IPS-15b (cell line): ENCODE data around the gene SLC16A9.
"Not testable (repeated sequence)": the region's sequence is repeated elsewhere in the genome, so short reads cannot be mapped to it uniquely, and the experiment has no call there.

ENCODE experiments used
- H3K27me3 ChIP-seq: one replicate; pipeline ENCODE4 v1.6.1; 2013; ENCODE audit warnings: low read length; ENCODE audit not compliant: control insufficient read depth, insufficient read depth
- H3K36me3 ChIP-seq: one replicate; pipeline ENCODE4 v1.6.1; 2013; ENCODE audit warnings: low read length; ENCODE audit not compliant: control insufficient read depth, insufficient read depth
- H3K4me1 ChIP-seq: one replicate; pipeline ENCODE4 v1.6.1; 2013; ENCODE audit warnings: mild to moderate bottlenecking, low read length; ENCODE audit not compliant: control insufficient read depth, insufficient read depth
- H3K4me3 ChIP-seq: one replicate; pipeline ENCODE4 v1.5.1; 2013; ENCODE audit warnings: low read depth, low read length
- H3K9ac ChIP-seq: one replicate; pipeline ENCODE4 v1.6.1; 2013; ENCODE audit warnings: low read depth, mild to moderate bottlenecking, low read length
- H3K9me3 ChIP-seq: one replicate; pipeline ENCODE4 v1.6.1; 2013; ENCODE audit warnings: mild to moderate bottlenecking, low read length; ENCODE audit not compliant: control insufficient read depth, insufficient read depth

SLC16A9 gene

DNA sequence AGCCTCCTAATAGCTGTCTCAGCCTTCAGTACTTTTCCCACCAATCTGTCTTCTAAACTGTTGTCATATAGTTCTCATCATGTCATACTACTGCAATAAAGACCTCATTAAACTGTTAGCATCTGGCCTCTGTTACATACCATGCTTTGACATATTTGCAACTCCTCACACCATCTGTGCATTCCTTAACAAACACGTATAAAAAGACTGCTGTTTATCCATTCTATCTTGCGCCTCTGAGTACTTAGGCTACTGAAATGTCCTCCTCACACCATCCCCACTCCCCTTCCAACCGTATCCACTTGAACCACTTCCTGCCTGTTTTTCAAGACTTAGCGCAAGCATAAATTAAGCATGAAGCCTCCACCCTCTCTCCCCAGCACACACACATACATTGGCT lies 41.6 kb downstream of the SLC16A9 start:
- Histone ChIP-seq H3K4me1 (no peaks in the 10 kb centered on the region), H3K4me3 (no peak overlapping the region), H3K9ac (no peak overlapping the region), H3K27me3 (no peaks in the 10 kb centered on the region), H3K9me3 (no peaks in the 10 kb centered on the region), H3K36me3 (peaks cover 20% of the 10 kb centered on the region)

DNA sequence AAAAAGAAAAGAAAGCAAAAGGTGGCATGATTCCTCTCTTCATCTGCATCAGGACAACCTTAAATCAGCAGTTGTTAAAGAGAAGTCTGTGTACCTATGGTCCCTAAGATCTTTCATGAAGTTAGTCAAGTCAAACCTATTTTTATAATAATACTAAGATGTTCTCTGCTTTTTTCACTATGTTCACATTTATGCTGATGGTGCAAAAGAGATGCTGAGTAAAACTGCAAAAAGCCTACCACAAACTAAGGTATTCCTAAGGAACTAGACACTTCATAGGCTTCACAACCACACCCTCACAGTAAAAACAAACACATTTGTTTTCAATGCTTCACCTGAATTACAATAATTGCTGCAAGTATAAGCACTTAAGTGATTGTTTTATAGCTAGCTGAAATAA lies 43.3 kb downstream of the SLC16A9 start:
- Histone ChIP-seq H3K9me3 (no peaks in the 10 kb centered on the region), H3K36me3 (peaks cover 8% of the 10 kb centered on the region), H3K4me3 (no peak overlapping the region), H3K4me1 (no peaks in the 10 kb centered on the region), H3K27me3 (no peaks in the 10 kb centered on the region), H3K9ac (no peak overlapping the region)

DNA sequence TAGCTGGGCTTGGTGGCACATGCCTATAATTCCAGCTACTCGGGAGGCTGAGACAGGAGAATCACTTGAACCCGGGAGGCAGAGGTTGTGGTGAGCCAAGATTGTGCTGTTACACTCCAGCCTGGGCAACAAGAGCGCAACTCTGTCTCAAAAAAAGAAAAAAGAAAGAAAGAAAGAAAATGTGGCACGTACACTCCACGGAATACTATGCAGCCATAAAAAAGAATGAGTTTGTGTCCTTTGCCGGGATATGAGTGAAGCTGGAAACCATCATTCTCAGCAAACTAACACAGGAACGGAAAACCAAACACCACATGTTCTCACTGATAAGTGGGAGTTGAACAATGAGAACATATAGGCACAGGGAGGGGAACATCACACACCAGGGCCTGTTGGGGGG lies 46.4 kb downstream of the SLC16A9 start:
- H3K27me3 ChIP-seq, H3K36me3 ChIP-seq, H3K9me3 ChIP-seq, H3K4me1 ChIP-seq, H3K9ac ChIP-seq, H3K4me3 ChIP-seq: not testable (repeated sequence)

DNA sequence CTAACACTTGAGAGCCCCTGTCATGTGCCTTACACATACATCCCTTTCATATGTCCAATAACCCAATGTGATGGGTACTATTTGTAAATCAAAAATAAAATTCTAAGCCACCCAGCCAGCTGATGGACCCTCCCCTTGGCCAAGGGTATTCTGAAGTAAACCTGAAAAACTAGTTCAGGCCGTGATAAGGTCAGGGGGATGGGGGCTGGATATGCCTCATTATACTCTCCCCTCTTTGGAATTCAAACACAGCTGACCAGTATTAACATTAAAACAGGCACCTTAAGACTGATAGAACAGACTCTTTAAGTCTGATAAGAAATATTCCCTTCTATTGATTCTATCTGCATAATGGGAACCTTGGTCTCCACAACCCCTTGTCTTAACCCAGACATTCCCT lies 51.9 kb downstream of the SLC16A9 start:
- no peaks in the 10 kb centered on the region for H3K27me3 ChIP-seq
- H3K36me3 ChIP-seq: no peaks in the 10 kb centered on the region
- no peaks in the 10 kb centered on the region for H3K9me3 ChIP-seq
- H3K4me1 ChIP-seq: peaks cover 8% of the 10 kb centered on the region
- no peak overlapping the region for H3K4me3 ChIP-seq
- no peak overlapping the region for H3K9ac ChIP-seq

DNA sequence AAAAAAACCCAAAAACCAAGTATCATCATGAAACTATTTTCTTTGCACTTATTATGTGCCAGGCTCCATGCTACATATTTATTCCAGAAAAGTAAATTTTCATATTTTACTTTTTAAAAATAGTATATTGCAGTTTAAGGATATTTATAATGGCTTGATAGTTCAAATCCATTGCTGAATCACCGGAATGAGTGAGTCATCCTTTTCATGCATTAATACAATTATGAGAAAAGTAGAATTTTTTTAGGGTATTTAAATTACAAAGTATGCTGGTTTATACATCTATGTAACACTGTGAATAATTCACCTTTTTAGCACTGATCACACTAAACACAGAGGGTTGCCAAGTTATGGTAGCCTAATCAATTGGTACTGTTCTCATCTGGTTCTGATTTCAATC lies 54.3 kb downstream of the SLC16A9 start:
- H3K9me3 ChIP-seq: no peaks in the 10 kb centered on the region
- no peaks in the 10 kb centered on the region for H3K36me3 ChIP-seq
- H3K4me3 ChIP-seq: no peak overlapping the region
- no peaks in the 10 kb centered on the region for H3K27me3 ChIP-seq
- H3K9ac ChIP-seq: no peak overlapping the region
- peaks cover 8% of the 10 kb centered on the region for H3K4me1 ChIP-seq

DNA sequence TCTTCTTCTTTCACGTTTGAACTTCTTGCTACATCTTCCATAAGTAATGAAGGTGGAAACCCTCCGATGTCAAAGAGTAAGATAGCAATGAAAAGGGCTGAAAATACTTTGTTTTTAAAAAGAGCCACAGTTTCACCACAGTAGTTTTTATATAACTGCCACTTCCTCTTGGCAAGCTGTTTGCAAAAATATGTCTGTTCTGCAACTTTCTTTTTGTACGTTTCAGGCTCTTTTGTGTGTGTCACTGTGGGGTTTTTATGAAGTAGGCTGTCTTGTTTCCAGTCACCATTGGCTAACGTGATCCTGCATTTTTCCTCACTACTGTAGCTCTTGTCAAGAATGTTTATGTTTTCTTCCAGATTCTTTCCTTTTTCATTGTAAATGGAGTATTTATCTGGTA lies 55.6 kb downstream of the SLC16A9 start:
- Histone ChIP-seq H3K4me1 (peaks cover 12% of the 10 kb centered on the region), H3K9me3 (no peaks in the 10 kb centered on the region), H3K36me3 (no peaks in the 10 kb centered on the region), H3K9ac (no peak overlapping the region), H3K4me3 (no peak overlapping the region), H3K27me3 (no peaks in the 10 kb centered on the region)

DNA sequence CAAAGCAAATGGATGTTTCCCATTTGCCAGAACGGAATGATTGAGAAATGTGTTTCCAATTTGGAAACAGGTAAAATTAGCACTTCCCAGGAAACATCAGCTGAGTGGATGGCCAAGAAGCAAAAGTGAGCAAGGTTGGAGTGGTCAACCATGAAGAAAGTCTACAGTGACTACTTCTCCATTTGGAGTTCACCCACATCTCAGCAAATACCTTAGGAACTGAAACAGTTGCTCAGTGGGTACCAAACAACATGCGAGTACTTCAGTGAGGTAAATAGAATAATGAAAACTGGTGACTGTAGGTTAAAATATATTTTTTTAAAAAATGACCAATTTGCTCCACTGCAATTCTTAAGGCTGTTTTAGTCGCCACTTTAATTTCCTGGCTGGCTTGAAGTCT lies 57.7 kb downstream of the SLC16A9 start:
- Histone ChIP-seq H3K9me3 (no peaks in the 10 kb centered on the region), H3K9ac (no peak overlapping the region), H3K36me3 (peaks cover 2% of the 10 kb centered on the region), H3K4me1 (peaks cover 8% of the 10 kb centered on the region), H3K27me3 (no peaks in the 10 kb centered on the region), H3K4me3 (no peak overlapping the region)

DNA sequence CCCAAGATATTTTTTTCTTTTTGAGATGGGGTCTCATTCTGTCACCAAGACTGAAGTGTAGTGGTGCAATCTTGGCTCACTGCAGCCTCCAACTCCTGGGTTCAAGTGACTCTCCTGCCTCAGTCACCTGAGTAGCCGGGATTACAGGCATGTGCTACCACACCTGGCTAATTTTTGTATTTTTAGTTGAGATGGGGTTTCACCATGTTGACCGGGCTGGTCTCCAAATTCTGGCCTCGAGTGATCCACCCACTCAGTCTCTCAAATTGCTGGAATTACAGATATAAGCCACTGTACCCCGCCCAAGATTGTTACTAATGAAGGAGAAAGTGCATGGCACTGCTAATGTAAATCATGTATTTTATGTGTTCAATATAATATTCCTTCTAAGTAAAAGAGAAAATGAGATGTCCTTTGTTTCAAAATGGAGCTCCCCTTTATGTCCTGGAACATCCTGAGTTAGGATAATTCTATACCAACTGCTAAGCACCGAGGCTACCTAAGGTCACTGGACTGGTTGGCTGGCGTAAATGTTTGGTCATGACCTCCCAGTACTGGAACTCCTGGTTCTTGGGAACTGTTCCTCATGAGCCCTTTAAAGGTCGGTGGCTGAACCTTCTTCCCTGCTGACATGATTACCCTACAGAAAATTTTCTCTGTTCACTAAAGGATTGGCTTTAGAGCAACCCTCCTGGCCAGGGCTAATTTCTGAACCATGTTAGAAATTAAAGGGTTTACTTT lies 59.9 kb downstream of the SLC16A9 start:
- H3K9ac ChIP-seq: no peak overlapping the region
- no peaks in the 10 kb centered on the region for H3K9me3 ChIP-seq
- H3K36me3 ChIP-seq: peaks cover 3% of the 10 kb centered on the region
- H3K27me3 ChIP-seq: no peaks in the 10 kb centered on the region
- peaks cover 8% of the 10 kb centered on the region for H3K4me1 ChIP-seq
- no peak overlapping the region for H3K4me3 ChIP-seq

DNA sequence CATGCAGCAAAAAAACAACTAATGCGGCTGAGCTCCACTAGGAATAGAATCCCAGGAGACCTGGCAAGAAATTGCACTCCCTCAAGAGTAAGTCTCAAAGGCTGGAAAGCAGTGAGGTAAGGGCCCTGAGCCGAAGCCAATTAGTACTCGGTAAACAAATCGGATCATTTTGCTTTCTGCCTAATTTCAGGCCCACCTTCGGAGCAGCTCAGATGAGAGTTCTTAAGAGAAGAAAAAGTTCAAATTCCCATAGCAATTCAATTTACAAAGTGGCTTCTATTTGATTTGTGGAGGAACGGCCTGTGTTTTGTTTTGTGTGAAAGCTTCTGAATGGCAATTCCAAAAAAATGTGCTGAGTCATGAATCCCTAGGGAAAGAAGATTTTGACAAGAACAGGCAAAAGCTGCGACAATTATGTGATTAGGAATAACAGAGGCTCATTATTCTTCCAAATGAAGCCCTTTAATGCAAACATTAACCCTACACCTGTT lies 60.9 kb downstream of the SLC16A9 start:
- Histone ChIP-seq H3K4me3 (no peak overlapping the region), H3K4me1 (peaks cover 8% of the 10 kb centered on the region), H3K27me3 (no peaks in the 10 kb centered on the region), H3K36me3 (peaks cover 3% of the 10 kb centered on the region), H3K9ac (no peak overlapping the region), H3K9me3 (no peaks in the 10 kb centered on the region)

DNA sequence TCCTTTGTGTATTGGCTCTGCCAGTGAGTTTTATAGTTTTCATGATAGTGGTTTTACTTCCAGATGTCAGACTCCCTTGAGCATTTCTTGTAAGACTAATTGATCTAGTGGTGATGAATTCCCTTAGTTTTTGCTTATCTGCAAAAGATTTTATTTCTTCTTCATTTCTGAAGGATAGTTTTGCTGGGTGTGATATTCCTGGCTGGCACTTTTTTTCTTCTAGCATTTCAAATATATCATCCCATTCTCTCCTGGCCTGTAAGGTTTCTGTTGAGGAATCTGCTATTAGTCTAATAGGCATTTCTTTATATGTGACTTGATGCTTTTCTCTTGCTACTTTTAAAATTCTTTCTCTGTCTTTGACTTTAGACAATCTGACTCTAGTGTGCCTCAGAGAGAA lies 64.8 kb downstream of the SLC16A9 start:
- no peaks in the 10 kb centered on the region for H3K27me3 ChIP-seq
- no peak overlapping the region for H3K4me3 ChIP-seq
- H3K9me3 ChIP-seq: no peaks in the 10 kb centered on the region
- peaks cover 3% of the 10 kb centered on the region for H3K36me3 ChIP-seq
- H3K9ac ChIP-seq: no peak overlapping the region
- peaks cover 8% of the 10 kb centered on the region for H3K4me1 ChIP-seq

DNA sequence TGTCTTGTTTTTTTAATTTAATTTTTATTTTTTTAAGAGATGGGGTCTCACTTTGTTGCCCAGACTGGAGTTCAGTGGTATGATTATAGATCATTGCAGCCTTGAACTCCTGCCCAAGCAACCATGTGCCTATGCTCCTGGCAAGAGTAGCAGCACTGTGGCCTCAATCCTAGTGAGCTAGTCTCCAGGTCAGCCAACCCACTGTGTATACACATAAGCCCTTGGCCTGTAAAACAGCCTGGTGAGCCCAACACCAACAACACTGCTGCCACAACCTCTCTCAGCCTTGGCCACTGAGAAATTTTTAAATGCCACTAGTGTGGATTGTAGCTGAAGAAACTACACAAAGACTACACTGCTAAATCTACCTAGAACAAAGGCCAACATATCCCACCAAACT lies 68.0 kb downstream of the SLC16A9 start:
- not testable (repeated sequence) for H3K4me3 ChIP-seq, H3K9me3 ChIP-seq, H3K36me3 ChIP-seq, H3K4me1 ChIP-seq, H3K9ac ChIP-seq, H3K27me3 ChIP-seq

DNA sequence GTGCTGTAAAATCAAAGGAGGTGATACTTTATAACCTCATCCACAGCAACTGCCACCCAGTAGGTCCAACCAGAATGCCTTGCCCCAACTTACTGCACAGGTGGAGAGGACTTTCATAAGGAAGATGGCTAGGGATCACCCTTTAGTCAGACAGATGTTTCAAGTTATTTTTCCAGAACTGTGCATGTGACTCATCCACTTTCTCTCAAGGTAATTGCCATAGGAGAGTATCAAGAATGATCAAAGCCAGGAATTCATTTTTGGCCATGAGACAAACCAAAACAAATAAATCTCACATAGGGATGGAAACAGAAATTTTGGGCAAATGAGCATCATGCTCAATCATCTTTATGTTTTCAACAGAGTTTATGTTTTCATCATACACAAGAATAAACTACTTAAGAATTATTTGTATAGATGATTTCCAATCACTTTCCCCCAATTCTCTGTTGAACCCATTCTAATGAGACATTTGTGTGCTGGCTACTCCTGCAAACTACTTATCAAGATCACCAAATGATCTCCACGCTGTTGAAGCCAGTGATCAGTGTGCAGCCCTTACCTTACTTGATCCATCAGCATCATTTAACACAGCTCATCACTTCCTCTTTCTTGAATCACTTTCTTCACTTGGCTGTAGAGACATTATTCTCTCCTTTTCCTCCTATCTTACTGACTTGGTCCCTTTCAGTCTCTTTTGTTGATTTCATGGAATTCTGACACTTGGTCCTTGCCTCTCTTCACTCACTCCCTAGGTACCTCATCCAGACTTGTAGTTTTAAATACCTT lies 74.0 kb downstream of the SLC16A9 start:
- H3K4me1 ChIP-seq: no peaks in the 10 kb centered on the region
- no peaks in the 10 kb centered on the region for H3K36me3 ChIP-seq

More for the DNA sequence above, 74.0 kb downstream of the SLC16A9 start:
- Histone ChIP-seq H3K9ac (no peak overlapping the region), H3K27me3 (no peaks in the 10 kb centered on the region), H3K9me3 (peaks cover 4% of the 10 kb centered on the region), H3K4me3 (no peak overlapping the region)
